GM18519 (cell line): ENCODE measurements around the gene CACNA1A.
"Not testable (repeated sequence)": the region's sequence is repeated elsewhere in the genome, so short reads cannot be mapped to it uniquely, and the experiment has no call there.

Experiments used
- ATAC-seq: cut with Tn5 transposase; IDR thresholded peaks from one replicate; pipeline ENCODE4 v1.9.1; 2021; ENCODE audit warnings: mild to moderate bottlenecking, moderate library complexity; ENCODE audit not compliant: unreplicated experiment, low FRiP score

The CACNA1A gene

DNA sequence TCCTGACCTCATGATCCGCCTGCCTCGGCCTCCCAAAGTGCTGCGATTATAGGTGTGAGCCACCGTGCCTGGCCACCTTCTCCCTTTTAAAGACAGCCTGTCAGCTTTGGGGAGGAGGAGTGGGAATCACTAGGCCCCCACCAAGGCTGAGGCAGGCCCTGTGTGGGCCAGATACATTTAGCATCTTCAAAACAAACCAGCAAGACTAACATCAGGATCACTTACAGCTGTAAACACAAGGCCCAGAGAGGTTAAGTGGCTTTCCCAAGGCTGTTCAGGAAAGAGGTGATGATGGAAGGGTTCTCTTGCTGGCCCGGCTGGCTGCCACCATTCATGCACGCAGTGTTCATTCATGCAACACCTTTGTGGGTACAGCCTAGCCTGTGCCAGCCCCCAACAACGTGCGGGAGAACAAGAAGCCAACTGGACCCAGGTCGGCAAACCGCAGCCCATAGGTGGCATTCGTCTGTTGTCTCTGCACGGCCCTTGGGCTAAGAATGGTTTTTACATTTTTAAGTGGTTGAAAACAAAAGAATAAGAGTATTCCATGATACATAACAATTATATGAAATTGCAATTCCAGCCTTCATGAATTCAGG lies 333.0 kb downstream of the CACNA1A start:
- no peak for ATAC-seq

DNA sequence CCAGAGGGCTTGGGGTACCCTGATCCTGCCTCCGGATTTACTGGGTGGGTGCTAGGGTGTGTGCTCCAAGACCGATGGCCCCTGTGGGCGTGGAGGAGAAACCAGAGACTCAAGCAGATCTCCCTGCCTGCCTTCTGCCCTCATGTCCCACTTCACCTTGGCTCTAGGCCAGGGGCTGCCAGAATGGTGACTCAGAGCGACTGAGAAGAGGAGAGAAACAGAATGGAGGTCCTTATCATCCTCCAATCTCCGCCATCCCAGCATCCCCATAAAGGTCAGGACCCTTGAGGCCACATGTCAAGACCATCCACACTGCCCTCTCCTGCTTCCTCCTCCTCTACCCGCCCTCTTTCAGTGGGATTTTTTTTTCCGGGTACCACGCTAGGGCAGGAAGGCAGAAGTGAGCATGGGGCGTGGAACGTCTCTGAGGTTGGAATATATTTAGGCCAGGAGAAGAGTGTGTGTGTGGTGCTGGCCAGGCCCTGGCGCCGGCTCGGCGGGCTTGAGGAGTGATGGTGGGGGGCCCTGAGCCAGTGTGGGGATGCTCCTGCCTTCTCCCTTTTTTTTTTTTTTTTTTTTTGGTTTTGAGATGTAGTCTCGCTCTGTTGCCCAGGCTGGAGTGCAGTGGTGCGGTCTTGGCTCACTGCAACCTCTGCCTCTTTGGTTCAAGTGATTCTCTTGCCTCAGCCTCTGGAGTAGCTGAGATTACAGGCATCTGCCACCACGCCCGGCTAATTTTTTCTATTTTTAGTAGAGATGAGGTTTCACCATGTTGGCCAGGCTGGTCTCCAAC lies 333.7 kb downstream of the CACNA1A start:
- no peak for ATAC-seq

DNA sequence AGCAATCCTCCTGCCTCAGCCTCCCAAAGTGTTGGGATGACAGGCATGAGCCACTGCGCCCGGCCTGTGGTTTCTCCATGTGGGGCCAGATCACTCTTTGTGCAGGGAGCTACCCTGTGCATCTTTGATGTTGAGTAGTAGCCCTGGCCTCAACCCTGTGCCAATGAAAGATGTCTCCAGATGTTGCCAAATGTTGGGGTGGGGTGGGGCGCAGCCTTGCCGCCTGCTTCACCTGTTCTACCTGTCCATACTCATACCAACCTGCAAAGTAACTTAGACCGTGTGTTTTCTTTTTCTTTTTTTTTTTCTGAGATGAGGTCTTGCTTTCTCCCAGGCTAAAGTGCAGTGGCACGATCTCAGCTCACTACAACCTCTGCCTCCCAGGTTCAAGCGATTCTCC lies 335.1 kb downstream of the CACNA1A start:
- no peak for ATAC-seq

DNA sequence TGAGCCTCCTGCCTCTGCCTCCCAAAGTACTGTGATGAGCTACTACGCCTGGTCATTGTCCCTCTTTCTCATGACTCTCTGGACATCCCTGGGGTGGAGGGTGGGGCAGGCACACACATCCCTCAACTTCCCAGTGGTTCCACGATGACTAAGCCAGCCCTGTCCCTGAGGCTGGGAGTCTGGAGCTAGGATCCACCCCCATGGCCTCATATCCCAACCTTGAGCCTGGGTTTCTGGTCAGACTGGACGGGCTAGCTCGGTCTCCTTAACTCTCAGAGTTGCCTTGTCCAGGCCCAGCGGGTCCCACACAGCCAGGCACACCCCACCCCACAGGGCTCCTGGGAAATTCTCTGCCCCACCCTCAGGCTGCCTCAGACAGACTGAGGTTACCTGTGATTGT lies 336.5 kb downstream of the CACNA1A start:
- ATAC-seq, result no peak

DNA sequence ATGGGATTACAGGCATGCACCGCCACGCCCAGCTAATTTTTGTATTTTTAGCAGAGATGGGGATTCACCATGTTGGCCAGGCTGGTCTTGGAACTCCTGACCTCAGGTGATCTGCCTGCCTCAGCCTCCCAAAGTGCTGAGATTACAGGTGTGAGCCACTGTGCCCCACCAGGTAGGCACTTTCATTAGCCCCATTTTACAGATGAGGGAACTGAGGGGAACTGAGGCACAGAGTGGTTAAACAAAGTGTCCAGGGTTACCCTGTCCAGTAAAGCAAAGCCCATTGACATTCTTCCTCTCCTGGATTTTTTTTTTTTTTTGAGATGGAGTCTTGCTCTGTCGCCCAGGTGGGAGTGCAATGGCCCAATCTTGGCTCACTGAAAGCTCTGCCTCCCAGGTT lies 340.1 kb downstream of the CACNA1A start:
- ATAC-seq, result not testable (repeated sequence)

DNA sequence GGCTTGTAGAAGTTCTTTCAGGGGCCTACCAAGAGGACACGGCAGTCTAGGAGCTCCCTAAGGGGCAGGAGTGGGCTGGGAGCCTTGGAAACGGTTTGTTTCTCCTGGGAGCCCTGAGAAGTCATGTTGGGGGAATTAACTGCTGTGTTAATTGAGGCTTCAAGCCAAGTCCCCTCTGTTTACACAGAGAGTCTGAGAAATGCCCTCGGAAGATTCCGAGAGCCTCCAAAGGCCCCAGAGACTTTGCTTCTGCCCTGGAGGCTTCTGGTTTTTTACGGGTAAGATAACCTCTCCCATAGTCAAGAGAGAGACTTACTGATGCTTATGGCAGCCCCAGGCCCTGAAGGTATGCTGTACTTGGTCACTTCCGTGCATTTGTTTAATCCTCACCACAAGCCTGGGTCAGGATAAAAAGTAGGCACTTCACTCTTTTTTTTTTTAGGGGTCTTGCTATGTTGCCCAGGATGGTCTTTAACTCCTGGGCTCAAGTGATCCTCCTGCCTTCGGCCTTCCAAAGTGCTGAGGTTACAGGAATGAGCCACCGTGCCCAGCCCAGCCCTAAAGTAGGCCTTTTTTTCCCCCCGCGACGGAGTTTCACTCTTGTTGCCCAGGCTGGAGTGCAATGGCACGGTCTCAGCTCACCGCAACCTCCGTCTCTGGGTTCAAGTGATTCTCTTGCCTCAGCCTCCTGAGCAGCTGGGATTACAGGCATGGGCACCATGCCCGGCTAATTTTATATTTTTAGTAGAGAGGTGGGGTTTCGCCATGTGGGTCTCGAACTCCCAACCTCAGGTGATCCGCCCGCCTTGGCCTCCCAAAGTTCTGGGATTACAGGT lies 340.9 kb downstream of the CACNA1A start:
- no peak for ATAC-seq

DNA sequence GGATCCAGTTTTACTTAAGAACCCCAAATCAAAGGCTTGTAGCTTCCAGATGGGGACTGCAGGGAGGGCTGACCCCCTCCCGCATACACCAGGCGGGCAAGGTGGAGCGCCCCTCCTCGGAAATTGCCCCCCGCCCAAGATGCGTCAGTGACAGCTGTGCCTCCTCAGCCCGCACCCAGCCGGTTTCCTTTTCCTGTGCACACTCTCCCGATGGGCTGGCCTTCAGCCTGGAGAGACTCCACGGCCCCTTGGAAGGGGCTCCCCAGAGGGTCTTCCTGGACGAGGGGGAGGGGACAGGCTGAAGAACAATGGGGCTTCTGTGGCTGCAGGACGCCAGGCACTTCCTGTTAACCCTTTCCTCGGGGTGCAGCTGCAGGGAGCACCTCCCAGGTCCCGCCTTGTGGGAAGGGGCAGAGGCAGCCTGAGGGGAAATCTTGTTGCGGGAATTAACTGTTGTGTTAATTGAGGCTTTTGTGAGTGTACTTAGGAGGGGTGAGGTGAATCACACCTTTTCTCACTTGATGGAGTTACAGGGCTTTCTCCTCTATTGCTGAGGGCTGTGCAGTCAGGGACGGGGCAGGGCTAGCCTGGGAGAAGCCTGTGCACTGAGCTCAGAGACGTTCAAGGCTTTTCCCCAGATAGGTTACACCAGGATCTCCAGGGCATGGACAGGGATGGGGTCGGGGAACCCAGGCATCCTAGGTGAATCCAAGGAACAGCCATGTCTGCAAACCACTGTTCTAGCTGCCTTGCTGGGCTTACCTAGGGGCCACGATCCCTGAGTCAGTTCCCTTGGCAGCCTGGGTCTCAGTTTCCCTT lies 341.7 kb downstream of the CACNA1A start:
- no peak for ATAC-seq

DNA sequence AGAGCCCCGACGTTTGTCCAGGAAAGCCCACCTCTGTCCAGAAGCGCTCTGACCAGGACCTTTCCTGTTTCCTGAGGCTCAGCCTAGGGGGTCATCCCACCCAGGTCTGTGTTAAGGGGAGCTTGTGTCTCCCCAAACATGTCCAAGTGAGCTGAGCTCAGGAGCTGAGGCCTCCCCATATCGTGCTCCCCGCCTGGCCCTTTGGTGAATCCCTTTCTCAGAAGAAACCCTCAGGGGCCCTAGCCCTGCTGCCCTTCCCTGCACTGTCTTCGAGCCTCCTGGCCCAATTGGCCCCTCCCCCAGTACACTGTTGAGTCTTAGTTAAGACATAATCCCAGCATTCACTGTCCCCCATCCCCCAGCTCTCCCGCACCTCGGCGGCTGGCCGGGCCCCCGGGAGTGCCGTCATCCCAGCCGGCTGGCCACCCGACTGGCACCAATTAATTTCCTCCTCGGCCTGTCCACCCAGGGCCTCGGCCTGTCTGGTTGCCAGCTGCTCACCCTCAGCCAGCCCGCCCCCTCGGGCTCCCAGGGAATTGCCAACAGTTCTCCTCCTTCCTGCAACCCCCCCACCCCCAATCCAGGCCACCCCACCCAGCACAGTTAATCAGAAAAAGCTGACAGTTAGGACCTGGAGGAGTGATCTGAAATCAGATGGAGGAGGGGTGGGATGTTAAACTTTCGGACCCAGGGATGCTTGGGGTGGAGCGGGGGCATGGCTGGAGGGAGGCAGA lies 342.5 kb downstream of the CACNA1A start:
- ATAC-seq, result no peak

DNA sequence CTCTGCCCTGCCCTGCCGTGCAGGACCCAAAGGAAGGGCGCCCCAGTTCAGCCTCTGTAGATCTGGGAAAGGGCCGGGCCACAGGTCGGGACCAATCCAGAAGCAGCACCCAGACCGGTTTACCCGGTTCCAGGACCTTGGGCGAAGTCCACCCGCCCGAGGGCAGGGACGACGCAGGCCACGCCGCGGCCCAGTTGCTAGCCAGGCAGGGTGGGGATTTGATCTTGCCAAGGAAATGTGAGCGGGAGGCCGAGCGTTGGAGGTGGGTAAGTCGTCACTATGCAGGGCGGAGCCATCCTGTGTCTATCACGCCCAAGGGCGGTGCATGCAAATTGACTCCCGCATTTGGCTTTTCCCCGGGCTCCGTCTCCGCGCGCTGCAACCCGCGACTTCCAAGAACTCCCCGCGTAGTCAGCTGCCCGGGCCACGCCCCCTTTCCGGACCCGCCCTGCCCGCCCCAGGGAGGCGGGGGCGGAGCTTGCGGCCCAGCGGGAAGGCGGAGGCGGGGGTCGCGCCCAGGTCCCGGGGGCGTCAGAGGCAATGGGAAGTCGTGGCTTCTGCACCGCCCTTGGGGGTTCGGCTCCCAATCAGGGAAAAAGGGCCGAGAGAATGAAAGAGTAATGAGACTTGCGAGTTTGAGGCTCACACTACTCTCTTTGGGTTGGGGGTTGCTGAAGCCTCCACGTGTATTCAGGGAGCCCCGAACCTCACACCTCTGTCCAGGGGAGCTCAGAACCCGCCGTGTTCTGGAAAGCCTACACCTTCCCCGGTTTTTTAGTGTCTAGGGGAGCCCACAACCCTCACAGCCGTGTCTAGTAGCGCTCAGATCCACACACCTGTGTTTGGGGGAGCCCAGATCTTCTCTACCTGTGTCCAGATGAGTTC lies 343.3 kb downstream of the CACNA1A start:
- ATAC-seq, result no peak

DNA sequence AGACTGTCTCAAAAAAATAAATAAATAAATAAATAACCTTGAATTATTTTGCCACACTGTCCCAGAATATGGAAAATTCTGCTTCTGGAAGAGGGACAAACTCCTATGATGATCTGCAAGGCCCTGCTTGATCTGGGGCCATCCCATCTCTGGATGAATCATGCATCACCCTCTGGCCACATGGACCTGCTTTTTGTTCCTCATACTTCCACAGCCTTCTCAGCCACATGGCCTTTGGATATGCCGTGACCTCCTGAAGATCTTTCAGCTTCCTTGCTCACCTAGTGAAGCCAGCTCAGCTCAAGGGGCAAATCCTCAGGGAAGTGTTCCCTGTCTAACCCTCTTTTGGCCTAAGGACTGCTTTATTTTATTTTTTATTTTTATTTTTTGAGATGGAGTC lies 345.7 kb downstream of the CACNA1A start:
- no peak for ATAC-seq

DNA sequence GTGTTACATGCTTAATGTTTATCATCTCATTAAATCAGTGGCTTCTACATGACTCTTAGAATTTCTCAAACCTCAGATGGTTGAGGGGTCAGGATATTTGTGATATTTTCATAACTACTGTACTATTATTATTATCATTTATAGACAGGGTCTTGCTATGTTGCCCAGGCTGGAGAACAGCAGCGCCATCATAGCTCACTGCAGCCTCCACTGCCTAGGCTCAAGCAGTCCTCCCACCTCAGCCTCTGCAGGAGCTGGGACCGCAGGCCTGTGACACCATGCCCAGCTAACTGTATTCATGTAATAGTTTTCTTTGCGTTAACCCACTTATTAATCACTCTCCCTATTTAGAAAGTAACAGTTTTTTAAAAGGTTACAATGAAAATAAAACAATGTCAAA lies 346.6 kb downstream of the CACNA1A start:
- no peak for ATAC-seq
